ENCODE measurements around the gene CCDC177. TPM values are rescaled to one million over a fixed set of nuclear protein-coding genes. Genes with fewer than 3 reads are reported as not detected.

Gene CCDC177
- total RNA-seq (2021) (not detected in 2 replicates), Bru-seq, nascent RNA (not detected), BruChase-seq, experiment 1, labeled RNA remaining after a 2-hour chase (not detected), BruChase-seq, experiment 2, labeled RNA remaining after a 6-hour chase (percentile 18 among the genes with signal in this experiment)
- long read RNA-seq: 0 reads

GRCh38 chr14:69574263-69574953, at the start of gene CCDC177:
Gene CCDC177 (minus strand): TSS chr14:69574871. CDS start chr14:69573622, 1,249 bp downstream.
- H3K9me2 ChIP-seq (ENCODE audit: insufficient read depth): no peaks in the 10 kb centered on the region
- H3K36me3 ChIP-seq (ENCODE audit: low read depth): no peaks in the 10 kb centered on the region
- DNase-seq: peak; percentile 45 to 73
- H3K4me3 ChIP-seq: peak within 1 kb of the TSS; percentile 32; the same call in 1 of the 2 replicates
- POLR2A ChIA-PET (ENCODE audit: unreplicated experiment): no interaction called here
- peaks cover 16% of the 10 kb centered on the region for H3K27me3 ChIP-seq (ENCODE audit: insufficient read depth, low read depth)
- peaks cover 11% of the 10 kb centered on the region for H3K4me1 ChIP-seq (replicated peaks; ENCODE audit: insufficient read depth)
- no TSS peak for BruUV-seq (replicated peaks)
- peak within 1 kb of the TSS; percentile 67 for H3K4me2 ChIP-seq
- H3K27ac ChIP-seq: no peak within 1 kb of the TSS
- peaks cover 12% of the 10 kb centered on the region; the same call in 1 of the 2 replicates for H3F3A ChIP-seq (ENCODE audit: insufficient read depth, low read depth)
- H4K20me1 ChIP-seq (ENCODE audit: insufficient read depth): no peaks in the 10 kb centered on the region
- CTCF ChIA-PET: interaction anchor here (0.5 to 2.0 kb wide), 6 partner anchors 10 to 708 kb away, joined by 3 to 14 read pairs (median 4); no protein-coding TSS in a partner anchor
- H3K9me3 ChIP-seq (ENCODE audit: insufficient read depth, low read depth): no peaks in the 10 kb centered on the region
- no peaks in the 10 kb centered on the region for H3K79me2 ChIP-seq (ENCODE audit: low read depth)
- intact Hi-C loops (cut with micrococcal nuclease; ENCODE audit: unreplicated experiment): loop anchor here (1.0 to 5.0 kb wide), 4 partner anchors 39 to 446 kb away; no protein-coding TSS in a partner anchor
- no peak within 1 kb of the TSS; the same call in 1 of the 2 replicates for H2AFZ ChIP-seq
- peak; percentile 80; the same call in 1 of the 2 replicates for TF ChIP-seq EZH2 (IDR thresholded peaks at IDR 0.05; ENCODE audit: low read depth)
- TF ChIP-seq, protein P1, sequence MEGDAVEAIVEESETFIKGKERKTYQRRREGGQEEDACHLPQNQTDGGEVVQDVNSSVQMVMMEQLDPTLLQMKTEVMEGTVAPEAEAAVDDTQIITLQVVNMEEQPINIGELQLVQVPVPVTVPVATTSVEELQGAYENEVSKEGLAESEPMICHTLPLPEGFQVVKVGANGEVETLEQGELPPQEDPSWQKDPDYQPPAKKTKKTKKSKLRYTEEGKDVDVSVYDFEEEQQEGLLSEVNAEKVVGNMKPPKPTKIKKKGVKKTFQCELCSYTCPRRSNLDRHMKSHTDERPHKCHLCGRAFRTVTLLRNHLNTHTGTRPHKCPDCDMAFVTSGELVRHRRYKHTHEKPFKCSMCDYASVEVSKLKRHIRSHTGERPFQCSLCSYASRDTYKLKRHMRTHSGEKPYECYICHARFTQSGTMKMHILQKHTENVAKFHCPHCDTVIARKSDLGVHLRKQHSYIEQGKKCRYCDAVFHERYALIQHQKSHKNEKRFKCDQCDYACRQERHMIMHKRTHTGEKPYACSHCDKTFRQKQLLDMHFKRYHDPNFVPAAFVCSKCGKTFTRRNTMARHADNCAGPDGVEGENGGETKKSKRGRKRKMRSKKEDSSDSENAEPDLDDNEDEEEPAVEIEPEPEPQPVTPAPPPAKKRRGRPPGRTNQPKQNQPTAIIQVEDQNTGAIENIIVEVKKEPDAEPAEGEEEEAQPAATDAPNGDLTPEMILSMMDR (conservative IDR thresholded peaks at IDR 0.05): peak; percentile 93

GRCh38 chr14:69624136-69624535, 49.5 kb upstream of the CCDC177 start:
- intact Hi-C loops (cut with micrococcal nuclease; ENCODE audit: unreplicated experiment): no loop called here
- no TSS peak for BruUV-seq (replicated peaks)
- POLR2A ChIA-PET (ENCODE audit: unreplicated experiment): no interaction called here
- H3K9me2 ChIP-seq (ENCODE audit: insufficient read depth): no peaks in the 10 kb centered on the region
- no peaks in the 10 kb centered on the region for H3K4me1 ChIP-seq (replicated peaks; ENCODE audit: insufficient read depth)
- TF ChIP-seq, protein P1 (conservative IDR thresholded peaks at IDR 0.05): no peak
- no peak for TF ChIP-seq EZH2 (IDR thresholded peaks at IDR 0.05; ENCODE audit: low read depth)
- no peak overlapping the region for H3K4me2 ChIP-seq
- H3K27ac ChIP-seq: no peak overlapping the region
- H3F3A ChIP-seq (ENCODE audit: insufficient read depth, low read depth): peaks cover 6% of the 10 kb centered on the region; the same call in 1 of the 2 replicates
- H3K79me2 ChIP-seq (ENCODE audit: low read depth): 0 out of 2 replicates have a peak, but pooled peaks cover 3% of the 10 kb centered on the region
- H3K4me3 ChIP-seq: no peak overlapping the region
- H3K9me3 ChIP-seq (ENCODE audit: insufficient read depth, low read depth): no peaks in the 10 kb centered on the region
- no peak overlapping the region for H2AFZ ChIP-seq
- H3K36me3 ChIP-seq (ENCODE audit: low read depth): no peaks in the 10 kb centered on the region
- CTCF ChIA-PET: interaction anchor here (0.7 kb wide), 1 partner anchor 132 kb away, joined by 5 read pairs; no protein-coding TSS in a partner anchor
- H3K27me3 ChIP-seq (ENCODE audit: insufficient read depth, low read depth): no peaks in the 10 kb centered on the region
- DNase-seq: no peak
- H4K20me1 ChIP-seq (ENCODE audit: insufficient read depth): no peaks in the 10 kb centered on the region

- TF ChIP-seq, protein P1 (conservative IDR thresholded peaks at IDR 0.05): no peak
- TF ChIP-seq EZH2 (IDR thresholded peaks at IDR 0.05; ENCODE audit: low read depth): no peak
- no peaks in the 10 kb centered on the region for H3K9me2 ChIP-seq (ENCODE audit: insufficient read depth)
- H3K4me1 ChIP-seq (replicated peaks; ENCODE audit: insufficient read depth): no peaks in the 10 kb centered on the region
- H3F3A ChIP-seq (ENCODE audit: insufficient read depth, low read depth): peaks cover 6% of the 10 kb centered on the region; the same call in 1 of the 2 replicates
- intact Hi-C loops (cut with micrococcal nuclease; ENCODE audit: unreplicated experiment): no loop called here
- no peaks in the 10 kb centered on the region for H3K27me3 ChIP-seq (ENCODE audit: insufficient read depth, low read depth)
- no peak overlapping the region for H2AFZ ChIP-seq
- H3K9me3 ChIP-seq (ENCODE audit: insufficient read depth, low read depth): no peaks in the 10 kb centered on the region
- ChIA-PET CTCF (no interaction called here), POLR2A (ENCODE audit: unreplicated experiment) (interaction anchor here (0.6 kb wide), 1 partner anchor 10 kb away, joined by 3 read pairs; no protein-coding TSS in a partner anchor)
- 0 out of 2 replicates have a peak, but pooled peaks cover 3% of the 10 kb centered on the region for H3K79me2 ChIP-seq (ENCODE audit: low read depth)
- no peaks in the 10 kb centered on the region for H4K20me1 ChIP-seq (ENCODE audit: insufficient read depth)
- no peak overlapping the region for H3K27ac ChIP-seq
- H3K36me3 ChIP-seq (ENCODE audit: low read depth): no peaks in the 10 kb centered on the region
- no TSS peak for BruUV-seq (replicated peaks)
- H3K4me2 ChIP-seq: no peak overlapping the region
- DNase-seq: no peak
- H3K4me3 ChIP-seq: no peak overlapping the region
These were observed 46.3 kb upstream of the CCDC177 start for GRCh38 chr14:69620981-69621380.
